KMS-11 (cell line): Measurements from ENCODE around the gene RBFOX1.

Experiments used
- H2AFZ ChIP-seq: fragments of 200-600 bp; sonication (generic); 2 replicates; pipeline ENCODE4 v1.6.1; 2016; ENCODE audit warnings: antibody characterized with exemption, mixed run types, low read depth
- H3K27ac ChIP-seq: fragments of 200-600 bp; sonication (generic); 2 replicates; pipeline ENCODE4 v1.6.1; 2016; ENCODE audit warnings: mild to moderate bottlenecking, mixed run types
- H3K27me3 ChIP-seq: fragments of 200-600 bp; sonication (generic); 2 replicates; pipeline ENCODE4 v1.6.1; 2017; ENCODE audit warnings: mild to moderate bottlenecking, low read depth, mixed run types, moderate library complexity; ENCODE audit not compliant: insufficient read depth
- H3K36me3 ChIP-seq: fragments of 200-600 bp; sonication (generic); 2 replicates; pipeline ENCODE4 v1.6.1; 2017; ENCODE audit warnings: mild to moderate bottlenecking, mixed run types; ENCODE audit not compliant: insufficient read depth
- H3K4me1 ChIP-seq: fragments of 200-600 bp; sonication (generic); 2 replicates; pipeline ENCODE4 v1.6.1; 2016; ENCODE audit warnings: mild to moderate bottlenecking, low read depth, mixed run types; ENCODE audit not compliant: poor library complexity, severe bottlenecking
- H3K4me2 ChIP-seq: fragments of 200-600 bp; sonication (generic); 2 replicates; pipeline ENCODE4 v1.7.0; 2016; ENCODE audit warnings: mild to moderate bottlenecking, mixed run types
- H3K4me3 ChIP-seq: fragments of 200-600 bp; sonication (generic); IDR thresholded peaks from 2 replicates; pipeline ENCODE4 v1.6.1; 2017; ENCODE audit warnings: low read depth, low read length, mixed read lengths; ENCODE audit not compliant: insufficient read depth
- H3K79me2 ChIP-seq: fragments of 200-600 bp; sonication (generic); 2 replicates; pipeline ENCODE4 v1.6.1; 2016; ENCODE audit warnings: low read depth, mixed run types; ENCODE audit not compliant: insufficient read depth
- H3K9ac ChIP-seq: fragments of 200-600 bp; sonication (generic); 2 replicates; pipeline ENCODE4 v1.6.1; 2016; ENCODE audit warnings: mild to moderate bottlenecking, mixed run types
- H4K20me1 ChIP-seq: fragments of 200-600 bp; sonication (generic); 2 replicates; pipeline ENCODE4 v1.6.1; 2016; ENCODE audit warnings: mild to moderate bottlenecking, mixed run types; ENCODE audit not compliant: insufficient read depth
- TF ChIP-seq, protein P1 (sequence below): fragments of 200-600 bp; sonication (generic); conservative IDR thresholded peaks from 2 replicates; pipeline ENCODE4 v1.6.1; 2017; ENCODE audit warnings: low read depth, mild to moderate bottlenecking, antibody characterized with exemption, low read length, moderate library complexity, mixed read lengths

RBFOX1 gene

DNA sequence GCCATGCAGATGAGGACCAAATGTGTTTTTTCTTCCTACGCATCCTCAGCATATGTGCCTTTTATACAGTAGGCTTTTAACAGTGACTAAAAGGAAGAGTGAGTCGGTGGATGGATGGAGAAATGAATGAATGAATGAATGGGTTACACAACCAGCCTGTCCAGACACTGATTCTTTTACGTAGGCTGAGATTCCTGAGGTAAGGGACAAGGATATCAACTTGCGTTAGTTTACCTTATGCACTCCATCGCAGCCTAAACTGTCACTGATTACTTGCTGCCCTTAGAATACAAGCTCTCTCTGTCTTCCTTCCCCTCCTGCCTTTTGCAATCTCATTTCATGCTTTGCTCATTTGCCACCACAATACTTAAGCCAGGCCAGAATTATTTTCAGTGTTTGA is 59.0 kb downstream of the RBFOX1 start:
- Histone ChIP-seq H3K27me3 (no peaks in the 10 kb centered on the region), H3K79me2 (no peaks in the 10 kb centered on the region), H3K9ac (no peak overlapping the region), H3K36me3 (no peaks in the 10 kb centered on the region), H3K4me2 (no peak overlapping the region), H3K27ac (no peak overlapping the region), H2AFZ (no peak overlapping the region), H3K4me3 (no peak overlapping the region), H3K4me1 (no peaks in the 10 kb centered on the region), H4K20me1 (no peaks in the 10 kb centered on the region)
- TF ChIP-seq, protein P1, sequence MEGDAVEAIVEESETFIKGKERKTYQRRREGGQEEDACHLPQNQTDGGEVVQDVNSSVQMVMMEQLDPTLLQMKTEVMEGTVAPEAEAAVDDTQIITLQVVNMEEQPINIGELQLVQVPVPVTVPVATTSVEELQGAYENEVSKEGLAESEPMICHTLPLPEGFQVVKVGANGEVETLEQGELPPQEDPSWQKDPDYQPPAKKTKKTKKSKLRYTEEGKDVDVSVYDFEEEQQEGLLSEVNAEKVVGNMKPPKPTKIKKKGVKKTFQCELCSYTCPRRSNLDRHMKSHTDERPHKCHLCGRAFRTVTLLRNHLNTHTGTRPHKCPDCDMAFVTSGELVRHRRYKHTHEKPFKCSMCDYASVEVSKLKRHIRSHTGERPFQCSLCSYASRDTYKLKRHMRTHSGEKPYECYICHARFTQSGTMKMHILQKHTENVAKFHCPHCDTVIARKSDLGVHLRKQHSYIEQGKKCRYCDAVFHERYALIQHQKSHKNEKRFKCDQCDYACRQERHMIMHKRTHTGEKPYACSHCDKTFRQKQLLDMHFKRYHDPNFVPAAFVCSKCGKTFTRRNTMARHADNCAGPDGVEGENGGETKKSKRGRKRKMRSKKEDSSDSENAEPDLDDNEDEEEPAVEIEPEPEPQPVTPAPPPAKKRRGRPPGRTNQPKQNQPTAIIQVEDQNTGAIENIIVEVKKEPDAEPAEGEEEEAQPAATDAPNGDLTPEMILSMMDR: no peak

DNA sequence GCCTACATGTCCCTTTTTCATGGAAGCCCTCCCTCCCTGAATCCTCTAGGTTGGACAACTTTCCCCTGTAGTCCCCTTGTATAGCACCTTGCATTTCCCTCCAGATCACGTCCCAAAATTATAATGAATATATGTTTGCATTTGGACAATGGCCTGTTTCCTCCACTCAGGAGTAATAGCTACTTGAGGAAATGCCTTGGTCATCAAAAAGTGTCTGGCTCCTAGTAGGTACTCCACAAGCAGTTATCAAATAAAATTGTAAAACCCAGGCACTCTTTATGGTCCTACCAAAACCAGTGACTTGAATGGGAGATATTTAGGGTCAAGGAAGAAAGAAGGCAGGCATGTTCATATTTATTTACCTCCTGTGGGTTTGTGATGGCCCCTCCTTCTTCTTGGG is 59.6 kb downstream of the RBFOX1 start:
- no peaks in the 10 kb centered on the region for H3K79me2 ChIP-seq
- no peak overlapping the region for H3K27ac ChIP-seq
- no peaks in the 10 kb centered on the region for H3K36me3 ChIP-seq
- H3K9ac ChIP-seq: no peak overlapping the region
- no peak overlapping the region for H2AFZ ChIP-seq
- TF ChIP-seq, protein P1: no peak
- H3K4me3 ChIP-seq: no peak overlapping the region
- no peaks in the 10 kb centered on the region for H3K4me1 ChIP-seq
- H3K4me2 ChIP-seq: no peak overlapping the region
- no peaks in the 10 kb centered on the region for H4K20me1 ChIP-seq
- no peaks in the 10 kb centered on the region for H3K27me3 ChIP-seq

DNA sequence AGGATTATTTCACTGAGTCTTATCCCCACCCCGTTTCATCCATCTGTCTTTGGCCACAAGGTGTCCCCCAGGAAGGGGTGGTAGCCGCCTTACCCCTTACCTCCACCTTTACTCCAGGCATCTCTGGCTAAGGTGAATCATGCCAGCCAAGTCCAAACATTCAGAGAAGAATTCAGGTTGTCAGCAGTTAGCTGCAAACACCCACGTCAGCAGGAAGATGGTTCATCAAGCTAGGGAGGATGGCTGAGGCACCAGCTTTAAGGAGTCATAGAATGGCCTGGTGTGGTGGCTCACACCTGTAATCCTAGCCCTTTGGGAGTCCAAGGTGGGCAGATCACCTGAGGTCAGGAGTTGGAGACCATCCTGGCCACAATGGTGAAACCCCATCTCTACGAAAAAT is 61.0 kb downstream of the RBFOX1 start:
- Histone ChIP-seq H3K79me2 (no peaks in the 10 kb centered on the region), H3K36me3 (no peaks in the 10 kb centered on the region), H3K27me3 (no peaks in the 10 kb centered on the region), H3K4me2 (no peak overlapping the region), H4K20me1 (no peaks in the 10 kb centered on the region), H3K4me3 (no peak overlapping the region), H2AFZ (no peak overlapping the region), H3K4me1 (no peaks in the 10 kb centered on the region), H3K27ac (no peak overlapping the region), H3K9ac (no peak overlapping the region)
- TF ChIP-seq, protein P1: no peak

DNA sequence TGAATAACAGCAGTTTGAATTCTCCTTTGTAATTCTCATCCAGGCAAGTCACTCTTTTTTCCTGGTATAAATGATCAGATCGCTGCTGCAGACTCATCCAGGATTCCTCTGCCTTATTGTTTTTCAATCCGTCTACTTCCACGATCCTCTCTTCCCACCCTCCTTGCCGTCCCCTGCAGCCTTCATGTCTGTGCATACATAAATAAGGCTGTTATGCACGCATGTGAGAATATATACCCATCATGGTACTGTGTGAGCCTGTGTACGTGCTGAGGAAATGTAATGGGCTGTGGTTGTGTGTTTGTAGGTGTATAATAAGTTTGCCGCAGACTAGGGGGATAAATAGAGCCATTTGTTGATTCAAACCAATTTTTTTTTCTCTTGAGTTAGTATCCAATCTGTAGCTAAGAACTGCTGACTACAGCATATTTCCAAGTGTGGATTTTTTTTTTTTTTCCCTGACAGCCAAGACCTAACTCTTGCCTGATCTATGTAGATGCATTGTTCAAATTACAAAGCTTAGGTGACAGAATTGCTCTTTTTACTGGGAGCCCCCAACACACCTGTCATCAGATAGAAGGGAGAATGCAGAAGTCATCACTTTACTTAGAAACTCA is 62.2 kb downstream of the RBFOX1 start:
- Histone ChIP-seq H3K36me3 (no peaks in the 10 kb centered on the region), H4K20me1 (no peaks in the 10 kb centered on the region)
- TF ChIP-seq, protein P1: no peak

More for the DNA sequence above, 62.2 kb downstream of the RBFOX1 start:
- Histone ChIP-seq H3K9ac (no peak overlapping the region), H3K4me1 (no peaks in the 10 kb centered on the region), H3K4me3 (no peak overlapping the region), H3K27ac (no peak overlapping the region), H3K27me3 (no peaks in the 10 kb centered on the region), H3K4me2 (no peak overlapping the region), H2AFZ (no peak overlapping the region), H3K79me2 (no peaks in the 10 kb centered on the region)
